Measurements from ENCODE around the gene POU6F2. TPM values are rescaled to one million over a fixed set of nuclear protein-coding genes. Genes with fewer than 3 reads are reported as not detected.

POU6F2 gene
- total RNA-seq, 1 donor from 2014 or later, result 0.24 TPM

DNA sequence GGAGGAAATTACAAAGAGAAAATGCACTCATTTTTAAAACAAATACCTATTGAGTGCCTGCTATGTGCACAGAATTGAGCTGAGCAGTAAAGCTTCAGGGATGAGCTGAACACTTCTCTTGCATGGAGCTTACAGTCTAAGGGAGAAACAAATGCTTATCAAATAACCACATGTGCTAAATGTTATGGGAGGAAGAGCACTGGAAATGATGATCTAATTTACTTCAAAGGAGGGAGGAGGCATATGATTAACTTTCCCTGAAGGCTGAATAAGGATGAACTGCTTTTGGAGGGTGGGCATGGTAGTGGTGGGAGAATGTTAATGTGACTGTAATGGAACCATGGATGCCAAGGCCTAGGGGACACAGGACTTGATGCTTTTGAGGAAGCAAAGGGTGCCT is 168.2 kb downstream of the POU6F2 start:
- CTCF ChIA-PET, result interaction anchor here (0.7 kb wide), 1 partner anchor 29 kb away, joined by 3 read pairs; no protein-coding TSS in a partner anchor
- ATAC-seq (ENCODE audit: low read depth) (no peak), DNase-seq (no peak)
- no peaks in the 10 kb centered on the region for H3K9me3 Mint-ChIP-seq
- no peaks in the 10 kb centered on the region for H3K36me3 Mint-ChIP-seq (ENCODE audit: low read depth)
- no peaks in the 10 kb centered on the region for H3K4me1 Mint-ChIP-seq
- peaks cover 1% of the 10 kb centered on the region for H3K27me3 Mint-ChIP-seq
- POLR2A ChIA-PET, result no interaction called here
- H3K4me3 Mint-ChIP-seq, result no peak overlapping the region
- TF ChIP-seq, protein P1, sequence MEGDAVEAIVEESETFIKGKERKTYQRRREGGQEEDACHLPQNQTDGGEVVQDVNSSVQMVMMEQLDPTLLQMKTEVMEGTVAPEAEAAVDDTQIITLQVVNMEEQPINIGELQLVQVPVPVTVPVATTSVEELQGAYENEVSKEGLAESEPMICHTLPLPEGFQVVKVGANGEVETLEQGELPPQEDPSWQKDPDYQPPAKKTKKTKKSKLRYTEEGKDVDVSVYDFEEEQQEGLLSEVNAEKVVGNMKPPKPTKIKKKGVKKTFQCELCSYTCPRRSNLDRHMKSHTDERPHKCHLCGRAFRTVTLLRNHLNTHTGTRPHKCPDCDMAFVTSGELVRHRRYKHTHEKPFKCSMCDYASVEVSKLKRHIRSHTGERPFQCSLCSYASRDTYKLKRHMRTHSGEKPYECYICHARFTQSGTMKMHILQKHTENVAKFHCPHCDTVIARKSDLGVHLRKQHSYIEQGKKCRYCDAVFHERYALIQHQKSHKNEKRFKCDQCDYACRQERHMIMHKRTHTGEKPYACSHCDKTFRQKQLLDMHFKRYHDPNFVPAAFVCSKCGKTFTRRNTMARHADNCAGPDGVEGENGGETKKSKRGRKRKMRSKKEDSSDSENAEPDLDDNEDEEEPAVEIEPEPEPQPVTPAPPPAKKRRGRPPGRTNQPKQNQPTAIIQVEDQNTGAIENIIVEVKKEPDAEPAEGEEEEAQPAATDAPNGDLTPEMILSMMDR (IDR thresholded peaks at IDR 0.05), result no peak
- intact Hi-C loops (cut with micrococcal nuclease), result no loop called here
- H3K27ac Mint-ChIP-seq, result no peak overlapping the region

DNA sequence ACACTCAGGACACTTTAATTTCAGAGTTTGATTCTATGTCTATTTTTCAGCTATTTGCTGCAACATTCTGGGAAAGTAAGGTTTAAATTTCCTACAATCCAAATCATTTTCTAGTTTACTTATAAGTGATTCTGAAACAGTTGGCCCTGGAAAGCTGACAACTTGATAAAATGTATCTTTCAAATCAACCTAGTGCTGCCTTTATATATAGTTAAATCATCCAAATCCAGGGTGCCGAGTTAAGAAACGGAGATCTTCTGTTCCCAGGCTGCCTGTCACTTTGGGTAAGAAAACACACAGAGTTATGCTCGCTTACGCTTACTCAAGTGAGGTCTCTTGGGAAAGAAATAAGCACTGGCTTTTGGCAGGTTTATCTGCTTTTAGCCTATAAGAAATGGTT is 175.0 kb downstream of the POU6F2 start:
- Mint-ChIP-seq H3K9me3 (no peaks in the 10 kb centered on the region), H3K27me3 (peaks cover 15% of the 10 kb centered on the region), H3K27ac (no peak overlapping the region), H3K36me3 (ENCODE audit: low read depth) (no peaks in the 10 kb centered on the region), H3K4me1 (no peaks in the 10 kb centered on the region), H3K4me3 (no peak overlapping the region)
- intact Hi-C loops (cut with micrococcal nuclease), result no loop called here
- no peak for DNase-seq
- ATAC-seq (ENCODE audit: low read depth), result no peak
- ChIA-PET POLR2A (no interaction called here), CTCF (no interaction called here)
- TF ChIP-seq, protein P1 (IDR thresholded peaks at IDR 0.05), result no peak

DNA sequence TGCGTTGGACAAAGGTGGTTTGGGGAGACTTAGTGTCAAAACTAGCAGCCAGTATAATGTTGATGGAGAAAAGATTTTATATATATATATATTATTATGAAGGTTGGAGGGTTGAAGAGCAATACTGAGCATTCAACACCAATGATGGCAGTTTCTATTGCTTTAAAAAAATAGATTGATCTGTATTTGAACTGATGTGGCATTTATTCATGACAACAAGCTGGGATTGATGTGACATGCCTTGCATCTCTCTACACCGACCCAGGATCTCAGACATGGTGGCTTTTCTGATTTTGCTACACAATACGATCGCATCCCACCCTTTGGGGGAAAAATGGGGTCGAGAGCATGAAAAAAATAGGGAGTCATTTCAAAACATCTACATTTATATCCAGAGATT is 175.4 kb downstream of the POU6F2 start:
- CTCF ChIA-PET, result no interaction called here
- no peaks in the 10 kb centered on the region for H3K36me3 Mint-ChIP-seq (ENCODE audit: low read depth)
- POLR2A ChIA-PET, result no interaction called here
- H3K4me1 Mint-ChIP-seq, result no peaks in the 10 kb centered on the region
- TF ChIP-seq, protein P1 (IDR thresholded peaks at IDR 0.05), result no peak
- intact Hi-C loops (cut with micrococcal nuclease), result no loop called here
- H3K27ac Mint-ChIP-seq, result no peak overlapping the region
- ATAC-seq (ENCODE audit: low read depth), result no peak
- DNase-seq, result no peak
- no peak overlapping the region for H3K4me3 Mint-ChIP-seq
- no peaks in the 10 kb centered on the region for H3K9me3 Mint-ChIP-seq
- H3K27me3 Mint-ChIP-seq, result peaks cover 15% of the 10 kb centered on the region

DNA sequence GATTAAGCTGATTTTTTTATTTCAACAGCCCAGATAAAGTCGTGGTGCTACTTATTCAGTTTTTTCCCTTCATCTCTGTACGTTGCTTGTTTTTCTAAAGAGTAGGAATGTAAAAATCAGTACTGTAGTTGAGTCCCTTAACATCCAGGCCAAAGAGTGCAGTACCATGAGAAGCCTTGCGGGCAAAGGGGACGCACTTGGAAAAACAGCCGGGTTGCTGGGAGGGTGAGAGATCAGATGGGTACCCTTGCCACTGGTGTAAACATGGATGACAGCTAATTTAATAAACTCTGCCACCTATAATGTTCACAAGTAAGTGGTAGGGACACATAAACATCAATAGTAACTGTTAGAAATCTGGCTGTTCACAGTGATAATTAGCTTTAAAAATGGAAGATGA is 175.9 kb downstream of the POU6F2 start:
- Mint-ChIP-seq H3K27ac (no peak overlapping the region), H3K36me3 (ENCODE audit: low read depth) (no peaks in the 10 kb centered on the region), H3K4me3 (no peak overlapping the region), H3K27me3 (peaks cover 15% of the 10 kb centered on the region), H3K9me3 (no peaks in the 10 kb centered on the region), H3K4me1 (no peaks in the 10 kb centered on the region)
- DNase-seq, result no peak
- CTCF ChIA-PET, result no interaction called here
- TF ChIP-seq, protein P1 (IDR thresholded peaks at IDR 0.05), result no peak
- POLR2A ChIA-PET, result no interaction called here
- no peak for ATAC-seq (ENCODE audit: low read depth)
- intact Hi-C loops (cut with micrococcal nuclease), result no loop called here

DNA sequence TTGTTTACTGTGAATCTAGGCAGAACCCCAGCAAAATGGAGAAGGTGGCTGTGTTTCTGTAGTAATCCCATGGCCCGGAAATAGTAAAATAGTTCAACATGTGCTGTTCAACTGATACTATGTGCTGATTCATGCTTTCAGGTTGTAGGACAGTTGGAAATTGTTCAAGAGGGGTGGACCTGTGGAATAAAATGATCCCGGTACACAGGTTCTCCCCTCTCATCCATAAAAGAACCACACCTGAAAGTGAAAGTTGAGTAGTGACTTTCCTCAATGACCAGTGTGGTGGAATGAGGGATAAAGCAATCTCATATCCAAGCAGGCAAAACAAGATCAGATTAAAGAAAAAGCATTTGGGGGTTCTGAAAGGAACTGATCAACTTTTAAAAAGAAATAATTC is 177.1 kb downstream of the POU6F2 start:
- intact Hi-C loops (cut with micrococcal nuclease), result no loop called here
- TF ChIP-seq, protein P1 (IDR thresholded peaks at IDR 0.05), result no peak
- no peaks in the 10 kb centered on the region for H3K36me3 Mint-ChIP-seq (ENCODE audit: low read depth)
- no peak overlapping the region for H3K4me3 Mint-ChIP-seq
- CTCF ChIA-PET, result no interaction called here
- no peak for ATAC-seq (ENCODE audit: low read depth)
- no peak for DNase-seq
- no peak overlapping the region for H3K27ac Mint-ChIP-seq
- no peaks in the 10 kb centered on the region for H3K4me1 Mint-ChIP-seq
- POLR2A ChIA-PET, result no interaction called here
- H3K9me3 Mint-ChIP-seq, result no peaks in the 10 kb centered on the region
- H3K27me3 Mint-ChIP-seq, result peaks cover 15% of the 10 kb centered on the region
